NCI-H2029 treated with DMSO at 0.1 percent for 48 hours (cell line): ENCODE measurements around the gene CCDC157.

Experiments
- DNase-seq: peaks from one replicate; lab custom pipeline; 2025; lab: John Stamatoyannopoulos, UW

Gene CCDC157

GRCh38 chr22:30354644-30355043, 2.2 kb upstream of the CCDC157 start:
- no peak for DNase-seq

GRCh38 chr22:30357236-30357570, 396 bp downstream of the CCDC157 start:
- no peak for DNase-seq

GRCh38 chr22:30357650-30358215, 926 bp downstream of the CCDC157 start:
- DNase-seq, result no peak

GRCh38 chr22:30358541-30358940, 1.7 kb downstream of the CCDC157 start:
- DNase-seq, result no peak

GRCh38 chr22:30361916-30362650, 5.3 kb downstream of the CCDC157 start:
- DNase-seq, result no peak

- DNase-seq, result no peak
These were observed 6.0 kb downstream of the CCDC157 start for GRCh38 chr22:30362651-30363281.

- no peak for DNase-seq
These were observed 9.1 kb downstream of the CCDC157 start for GRCh38 chr22:30365891-30366290.

GRCh38 chr22:30368420-30368819, 11.6 kb downstream of the CCDC157 start:
- DNase-seq, result no peak

GRCh38 chr22:30370641-30371230, 13.9 kb downstream of the CCDC157 start:
- no peak for DNase-seq

GRCh38 chr22:30371321-30371720, 14.5 kb downstream of the CCDC157 start:
- DNase-seq, result no peak

GRCh38 chr22:30371981-30372380, 15.2 kb downstream of the CCDC157 start:
- DNase-seq, result no peak

GRCh38 chr22:30372915-30373314, 16.1 kb downstream of the CCDC157 start:
- DNase-seq, result no peak

GRCh38 chr22:30373331-30374325, 16.8 kb downstream of the CCDC157 start:
- DNase-seq, result no peak

- DNase-seq, result no peak
These were observed 18.6 kb downstream of the CCDC157 start for GRCh38 chr22:30375312-30375849.

GRCh38 chr22:30380011-30380410, 23.2 kb downstream of the CCDC157 start:
- DNase-seq, result no peak

- DNase-seq, result no peak
These were observed 24.5 kb downstream of the CCDC157 start for GRCh38 chr22:30381264-30381663.

- DNase-seq, result no peak
These were observed 25.5 kb downstream of the CCDC157 start for GRCh38 chr22:30382340-30382739.

GRCh38 chr22:30383061-30383460, 26.3 kb downstream of the CCDC157 start:
- no peak for DNase-seq

GRCh38 chr22:30385942-30386341, 29.1 kb downstream of the CCDC157 start:
- no peak for DNase-seq

- no peak for DNase-seq
These were observed 29.8 kb downstream of the CCDC157 start for GRCh38 chr22:30386608-30386959.

- DNase-seq, result no peak
These were observed 30.4 kb downstream of the CCDC157 start, which contains the start of gene RNF215 for GRCh38 chr22:30386960-30387827. TSS of gene RNF215 (minus strand) at chr22:30387411. CDS start at chr22:30387313, 98 bp downstream.
